Gastrocnemius medialis (tissue), 4 donors: ENCODE data around the gene GAS2L1.

Source experiments
- CTCF ChIP-seq, 5 experiments: fragments of 450-650 bp in 3 of 5; fragments of 200-600 bp in 2 of 5; sonication (generic) in 2 of 5; IDR thresholded peaks in 4 of 5; conservative IDR thresholded peaks in 1 of 5; 1 replicate in 4 of 5; 2 replicates in 1 of 5; pipeline ENCODE4 v1.5.1; 2016 to 2019; ENCODE audit warnings: antibody characterized with exemption in 5 of 5, mild to moderate bottlenecking in 3 of 5, moderate library complexity in 3 of 5
- POLR2A ChIP-seq, 2 donors: fragments of 450-650 bp; IDR thresholded peaks; one replicate each; pipeline ENCODE4 v1.6.1; 2017; ENCODE audit warnings: antibody characterized with exemption in 2 of 2, mild to moderate bottlenecking in 2 of 2, moderate library complexity in 2 of 2

- peak; percentile 1 to 10 for TF ChIP-seq POLR2A (IDR thresholded peaks at IDR 0.05)
- TF ChIP-seq CTCF (IDR thresholded peaks at IDR 0.05 in 4 of 5, conservative IDR thresholded peaks at IDR 0.05 in 1 of 5), result no peak
These were observed 37.8 kb upstream of the GAS2L1 start for GRCh38 chr22:29268511-29269229.
